Measurements from ENCODE around the gene NSMF.
"Not testable (repeated sequence)": the region's sequence is repeated elsewhere in the genome, so short reads cannot be mapped to it uniquely, and the experiment has no call there.

NSMF gene

GRCh38 chr9:137475666-137476065 lies 16.5 kb upstream of the NSMF start:
- no peak for FAIRE-seq

DNA sequence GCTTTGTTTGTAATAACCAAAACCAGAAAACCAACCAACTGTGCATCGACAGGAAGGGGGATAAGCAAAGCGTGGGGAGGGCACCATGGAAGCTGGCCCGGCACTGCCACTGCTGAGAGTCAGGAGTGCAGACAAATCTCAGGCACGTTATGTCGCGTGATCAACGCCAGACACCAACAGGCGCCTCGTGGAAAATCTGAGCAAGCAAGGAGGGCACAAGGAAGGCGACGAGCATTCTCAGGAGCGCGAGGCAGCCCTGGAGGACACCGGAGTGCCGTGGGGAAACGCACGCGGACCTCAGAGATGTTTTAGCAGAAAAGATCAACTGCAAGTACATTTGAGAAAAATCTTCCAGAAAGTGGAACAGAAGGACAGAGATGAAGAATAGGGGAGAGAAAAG lies 15.1 kb upstream of the NSMF start:
- FAIRE-seq, result no peak

GRCh38 chr9:137470785-137471184 lies 11.7 kb upstream of the NSMF start:
- FAIRE-seq, result no peak

GRCh38 chr9:137467896-137468295 lies 8.8 kb upstream of the NSMF start:
- no peak for FAIRE-seq

- no peak for FAIRE-seq
Observed at GRCh38 chr9:137467161-137467581, 8.0 kb upstream of the NSMF start.

DNA sequence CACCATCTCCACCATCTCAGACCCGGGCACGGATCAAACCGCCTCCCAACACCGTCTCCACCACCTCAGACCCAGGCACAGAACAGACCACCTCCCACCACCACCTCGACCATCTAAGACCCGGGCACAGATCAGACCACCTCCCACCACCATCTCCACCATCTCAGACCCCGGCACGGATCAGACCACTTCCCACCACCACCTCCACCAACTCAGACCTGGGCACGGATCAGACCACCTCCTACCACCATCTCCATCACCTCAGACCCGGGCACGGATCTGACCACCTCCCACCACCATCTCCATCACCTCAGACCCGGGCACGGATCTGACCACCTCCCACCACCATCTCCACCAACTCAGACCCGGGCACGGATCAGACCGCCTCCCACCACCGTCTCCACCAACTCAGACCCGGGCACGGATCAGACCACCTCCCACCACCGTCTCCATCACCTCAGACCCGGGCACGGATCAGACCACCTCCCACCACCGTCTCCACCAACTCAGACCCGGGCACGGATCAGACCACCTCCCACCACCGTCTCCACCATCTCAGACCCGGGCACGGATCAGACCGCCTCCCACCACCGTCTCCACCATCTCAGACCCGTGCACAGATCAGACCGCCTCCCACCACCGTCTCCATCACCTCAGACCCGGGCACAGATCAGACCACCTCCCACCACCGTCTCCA lies 7.4 kb upstream of the NSMF start:
- not testable (repeated sequence) for FAIRE-seq

DNA sequence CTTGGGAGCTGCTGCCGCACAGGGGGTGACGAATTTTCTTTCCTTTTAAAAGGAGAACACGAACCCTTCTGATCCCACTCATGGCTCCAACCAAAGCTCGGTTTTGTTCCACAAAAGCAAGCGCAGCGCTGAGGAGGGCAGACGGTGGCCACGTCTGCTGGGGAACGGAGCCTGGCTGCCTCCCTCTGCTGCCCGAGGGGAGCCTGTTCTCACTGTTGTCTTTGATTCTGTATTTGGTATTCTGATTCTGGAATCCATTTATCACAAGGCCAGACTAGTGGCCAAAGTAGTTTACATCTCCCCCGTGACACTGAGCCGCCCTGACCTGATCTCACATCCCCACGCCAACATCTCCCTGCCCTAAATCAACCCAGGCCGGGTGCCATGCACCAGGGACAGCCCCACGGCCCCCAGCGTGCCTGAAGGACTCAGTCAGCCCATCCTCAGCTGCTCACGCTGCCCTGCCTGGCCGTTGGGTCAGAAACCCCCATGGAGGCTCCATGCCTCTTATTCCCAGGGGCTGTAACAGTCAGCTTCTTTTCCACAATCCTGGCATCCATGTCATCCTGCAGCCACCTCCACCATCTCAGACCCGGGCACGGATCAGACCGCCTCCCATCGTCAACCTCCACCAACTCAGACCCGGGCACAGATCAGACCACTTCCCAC lies 6.7 kb upstream of the NSMF start:
- FAIRE-seq, result no peak

GRCh38 chr9:137465000-137465719 lies 6.0 kb upstream of the NSMF start:
- FAIRE-seq, result no peak

DNA sequence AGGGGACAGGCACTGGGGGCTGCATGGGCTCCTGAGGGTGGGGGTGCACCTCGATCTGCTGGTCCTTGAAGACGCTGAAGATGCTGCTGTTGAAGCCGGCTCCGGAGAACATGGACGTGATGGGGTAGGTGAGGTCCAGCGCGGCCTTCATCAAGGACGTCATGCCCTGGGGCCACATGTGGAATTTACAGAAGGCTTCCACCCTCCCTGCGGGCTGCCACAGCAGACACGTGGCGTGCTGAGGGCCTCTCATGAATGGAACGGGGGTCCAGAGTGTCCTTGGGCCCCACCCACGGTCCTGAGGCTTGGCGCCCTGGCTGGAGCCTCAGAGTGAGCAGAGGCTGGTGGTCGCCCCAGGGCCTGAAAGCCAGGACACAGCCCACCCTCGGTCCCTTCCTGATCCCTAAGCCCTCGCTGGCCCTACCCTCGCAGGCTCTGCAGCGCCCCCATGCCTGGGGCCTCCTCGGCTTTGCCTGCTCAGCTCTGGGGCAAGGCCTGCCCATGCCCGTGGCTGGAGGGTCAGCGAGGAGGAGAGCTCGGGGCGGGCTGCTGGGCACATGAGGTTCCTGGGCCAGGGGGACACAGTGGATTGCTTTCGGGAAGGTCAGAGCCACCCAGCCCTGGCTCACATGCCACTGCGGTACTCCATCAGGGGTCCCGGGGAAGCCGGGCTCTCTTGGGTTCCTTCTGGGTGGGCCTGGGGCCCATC lies 5.3 kb upstream of the NSMF start:
- FAIRE-seq, result no peak

- FAIRE-seq, result no peak
Observed at GRCh38 chr9:137463931-137464290, 4.8 kb upstream of the NSMF start.

GRCh38 chr9:137462986-137463930 lies 4.1 kb upstream of the NSMF start:
- no peak for FAIRE-seq

DNA sequence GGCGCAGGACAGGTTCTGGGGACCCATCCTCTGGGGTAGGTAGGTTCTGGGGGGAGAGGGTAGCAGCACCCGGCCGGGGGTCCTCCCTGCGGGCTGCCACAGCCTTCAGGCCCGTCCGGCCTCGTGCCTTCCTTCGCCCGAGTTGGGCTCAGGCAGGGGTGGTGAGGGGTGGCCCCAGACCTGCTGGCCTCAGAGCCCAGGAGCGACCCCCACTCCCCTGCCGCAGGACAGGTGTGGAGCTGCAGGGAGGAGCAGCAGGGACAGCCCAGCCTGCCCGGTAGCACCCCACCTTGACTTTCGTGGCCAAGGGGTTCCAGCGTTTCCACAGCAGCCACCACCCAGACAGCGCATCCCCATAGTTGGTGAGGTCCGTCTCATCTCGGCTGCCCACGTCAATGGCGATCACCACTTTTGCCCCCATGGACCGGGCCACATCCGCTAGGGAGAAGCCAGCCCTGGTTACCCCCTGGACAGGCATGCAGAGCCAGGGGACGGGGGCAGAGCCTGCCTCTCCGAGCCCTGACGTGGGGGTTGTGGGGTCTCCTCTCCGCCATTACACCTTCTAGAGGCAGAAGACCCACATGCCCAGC lies 3.4 kb upstream of the NSMF start:
- FAIRE-seq, result no peak

- no peak for FAIRE-seq
Observed at GRCh38 chr9:137461663-137462395, 2.7 kb upstream of the NSMF start.

- no peak for FAIRE-seq
Observed at GRCh38 chr9:137461316-137461662, 2.2 kb upstream of the NSMF start.

DNA sequence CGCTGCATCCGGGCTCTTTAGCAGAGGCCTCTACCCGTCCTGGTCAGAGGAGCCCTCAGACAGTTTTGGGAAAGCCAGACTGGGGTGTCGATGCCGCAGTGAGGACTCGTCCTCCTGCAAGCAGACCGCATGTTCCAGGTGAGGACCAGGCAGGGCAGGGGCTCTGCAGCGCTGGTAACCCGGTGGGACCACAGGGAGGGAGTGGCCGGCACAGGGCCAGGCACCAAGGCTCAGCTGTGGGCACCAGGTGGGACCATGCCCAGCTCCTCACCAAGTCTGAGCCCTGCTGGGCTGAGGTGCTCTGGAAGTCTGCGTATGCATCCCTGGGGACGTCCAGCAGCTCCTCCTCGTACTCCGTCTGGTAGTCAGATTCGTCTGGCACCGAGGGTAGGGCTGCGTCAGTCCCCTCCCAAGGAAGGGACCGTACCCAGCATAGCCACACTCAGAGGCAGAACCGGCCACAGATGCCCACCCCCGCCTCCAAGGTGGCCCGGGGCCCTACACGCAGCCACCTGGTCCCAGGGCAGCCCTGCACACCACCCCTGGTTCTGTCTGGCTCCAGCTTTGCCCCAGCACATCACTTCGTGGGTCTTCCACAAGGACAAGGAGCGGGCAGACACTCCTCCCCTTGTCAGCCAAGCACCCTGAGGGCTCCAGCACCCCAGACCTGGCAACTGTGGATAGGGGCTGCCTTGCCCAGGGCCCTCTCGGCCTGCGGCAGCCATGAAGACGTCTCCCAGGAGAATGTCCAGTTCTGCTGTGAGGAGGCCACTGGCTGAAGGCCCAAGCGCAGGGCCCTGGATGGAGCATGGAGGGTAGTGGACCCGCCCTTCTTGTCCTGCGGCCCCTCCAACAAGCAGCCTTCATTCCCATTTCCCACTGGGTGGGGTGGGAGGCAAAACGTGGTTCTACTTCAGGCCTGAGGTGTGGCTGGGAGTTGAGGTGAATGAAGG lies 1.5 kb upstream of the NSMF start:
- FAIRE-seq, result no peak

DNA sequence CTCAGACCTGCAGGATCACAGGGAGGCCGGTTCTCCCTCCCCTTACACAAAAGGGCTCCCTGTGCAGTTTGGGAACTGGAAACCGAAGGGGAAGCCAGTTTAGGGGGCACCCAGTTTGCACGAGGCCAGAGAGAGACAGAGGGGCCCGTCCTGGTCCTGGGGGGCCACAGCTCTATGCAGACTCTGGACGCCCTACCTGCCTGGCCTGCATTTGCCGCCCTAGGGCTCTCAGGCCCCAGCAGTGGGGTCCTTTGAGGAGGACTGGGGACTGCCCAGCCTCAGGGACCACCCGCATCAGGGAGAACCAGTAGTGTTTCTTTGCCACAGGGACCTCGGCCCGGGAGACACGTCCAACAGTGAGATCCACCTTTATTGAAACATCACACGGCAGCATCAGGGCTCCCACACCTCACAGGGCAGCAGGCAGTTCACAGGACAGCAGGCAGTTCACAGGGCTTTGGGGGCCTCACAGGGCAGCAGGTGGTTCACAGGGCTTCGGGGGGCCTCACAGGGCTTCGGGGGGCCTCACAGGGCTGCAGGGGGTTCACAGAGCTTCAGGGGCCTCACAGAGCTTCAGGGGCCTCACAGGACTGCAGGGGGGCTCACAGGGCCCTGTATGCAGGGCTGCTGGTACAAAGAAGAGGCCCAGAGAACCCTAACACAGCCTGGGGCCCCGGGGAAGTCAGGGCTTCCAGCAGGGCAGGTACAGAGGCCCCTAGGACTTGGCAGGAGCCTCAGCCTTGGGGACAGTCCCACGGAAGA lies 648 bp upstream of the NSMF start:
- FAIRE-seq, result no peak

- FAIRE-seq, result no peak
Observed at GRCh38 chr9:137458194-137459151, 661 bp downstream of the NSMF start.

All from colon (tissue), 2 donors.